ENCODE data around the gene AADACL2.

AADACL2 gene, protein sequence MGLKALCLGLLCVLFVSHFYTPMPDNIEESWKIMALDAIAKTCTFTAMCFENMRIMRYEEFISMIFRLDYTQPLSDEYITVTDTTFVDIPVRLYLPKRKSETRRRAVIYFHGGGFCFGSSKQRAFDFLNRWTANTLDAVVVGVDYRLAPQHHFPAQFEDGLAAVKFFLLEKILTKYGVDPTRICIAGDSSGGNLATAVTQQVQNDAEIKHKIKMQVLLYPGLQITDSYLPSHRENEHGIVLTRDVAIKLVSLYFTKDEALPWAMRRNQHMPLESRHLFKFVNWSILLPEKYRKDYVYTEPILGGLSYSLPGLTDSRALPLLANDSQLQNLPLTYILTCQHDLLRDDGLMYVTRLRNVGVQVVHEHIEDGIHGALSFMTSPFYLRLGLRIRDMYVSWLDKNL

DNA sequence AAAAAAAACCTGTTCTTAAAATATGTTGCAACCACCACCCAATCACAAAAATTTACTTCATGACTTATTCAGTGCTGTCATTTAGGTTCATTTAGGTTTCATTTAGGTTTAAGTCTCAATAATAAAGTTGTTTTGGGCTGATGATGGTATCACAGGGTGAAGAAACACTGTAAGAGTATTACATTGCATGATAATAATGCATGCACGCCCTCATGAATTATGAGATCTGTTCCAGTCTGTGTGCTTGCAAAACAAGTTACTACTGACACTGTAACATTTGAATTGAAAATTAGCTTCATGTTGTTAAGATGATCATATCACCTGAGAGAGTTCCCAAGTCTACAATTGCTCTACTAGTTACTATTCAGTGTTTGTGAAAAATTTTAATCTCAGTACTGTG lies at the start of gene AADACL2:
AADACL2 (plus strand) TSS at position 315 of the 400 bp plus-strand sequence. CDS start 109 bp downstream, outside the sequence.
- H3K4me1 Mint-ChIP-seq, result no peaks in the 10 kb centered on the region
- H3K36me3 Mint-ChIP-seq, result no peaks in the 10 kb centered on the region
- DNase-seq (no peak), ATAC-seq (replicated peaks) (no peak)
- H3K9me3 Mint-ChIP-seq, result peaks cover 4 to 6% of the 10 kb centered on the region in 2 donors
- no peak within 1 kb of the TSS for H3K4me3 Mint-ChIP-seq
- H3K27me3 Mint-ChIP-seq, result no peaks in the 10 kb centered on the region
- H3K27ac Mint-ChIP-seq, result no peak within 1 kb of the TSS

DNA sequence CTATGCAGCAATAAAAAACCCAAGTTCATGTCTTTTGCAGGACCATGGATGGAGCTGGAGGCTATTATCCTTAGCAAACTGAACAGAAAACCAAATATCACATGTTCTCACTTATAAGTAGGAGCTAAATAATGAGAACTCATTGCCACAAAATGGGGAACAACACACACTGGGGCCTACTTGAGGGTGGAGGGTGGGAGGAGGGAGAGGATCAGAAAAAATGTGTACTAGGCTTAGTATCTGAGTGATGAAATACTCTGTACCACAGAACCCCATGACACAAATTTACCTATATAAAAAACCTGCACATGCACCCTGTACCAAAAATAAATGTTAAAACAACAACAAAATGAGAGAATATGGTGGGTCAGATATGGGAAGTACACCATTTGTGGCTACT lies 49.6 kb upstream of the AADACL2 start:
- Mint-ChIP-seq H3K36me3 (no peaks in the 10 kb centered on the region), H3K4me3 (no peak overlapping the region)
- no peak for ATAC-seq (replicated peaks)

DNA sequence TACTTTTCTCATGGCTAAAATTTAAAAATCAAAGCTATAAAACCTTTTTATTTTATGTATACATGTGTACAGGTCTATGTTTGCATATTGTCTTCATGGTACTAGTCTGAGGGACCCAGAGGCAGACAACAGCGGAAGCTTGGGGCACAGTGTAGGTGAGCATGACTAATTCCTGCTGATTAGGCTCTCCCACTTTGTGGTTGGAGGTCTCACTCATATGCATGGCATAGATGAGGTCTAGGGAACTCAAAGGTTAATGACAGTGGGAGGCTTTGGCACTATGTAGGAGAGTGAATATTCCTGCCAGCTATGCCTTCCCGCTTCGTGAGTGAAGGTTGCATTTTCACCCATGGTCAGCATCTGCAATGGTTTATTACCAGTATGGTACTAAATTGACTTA lies 47.5 kb upstream of the AADACL2 start:
- no peaks in the 10 kb centered on the region for H3K4me1 Mint-ChIP-seq

More for the DNA sequence above, 49.6 kb upstream of the AADACL2 start:
- Mint-ChIP-seq H3K9me3 (no peaks in the 10 kb centered on the region), H3K27me3 (no peaks in the 10 kb centered on the region), H3K4me1 (no peaks in the 10 kb centered on the region), H3K27ac (no peak overlapping the region)
- DNase-seq, result no peak

DNA sequence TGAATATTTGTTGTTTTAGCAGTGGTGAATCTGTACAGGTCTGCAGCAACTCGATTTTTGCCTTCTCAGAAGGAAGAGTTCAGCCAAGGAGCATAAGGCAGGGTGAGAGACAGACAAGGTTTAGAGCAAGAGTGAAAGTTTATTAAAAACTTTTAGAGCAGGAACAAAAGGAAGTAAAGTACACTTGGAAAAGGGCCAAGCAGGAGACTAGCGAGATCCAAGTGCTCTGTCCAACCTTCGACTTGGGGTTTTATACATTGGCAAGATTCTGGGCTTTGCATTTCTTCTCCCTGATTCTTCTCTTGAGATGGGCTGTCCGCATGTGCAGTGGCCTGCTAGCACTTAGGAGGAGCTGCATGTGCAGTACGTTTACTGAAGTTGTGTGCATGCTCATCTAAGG lies 46.7 kb upstream of the AADACL2 start:
- no peaks in the 10 kb centered on the region for H3K9me3 Mint-ChIP-seq
- ATAC-seq (replicated peaks), result no peak
- H3K36me3 Mint-ChIP-seq, result no peaks in the 10 kb centered on the region
- no peak overlapping the region for H3K27ac Mint-ChIP-seq
- DNase-seq, result no peak
- no peaks in the 10 kb centered on the region for H3K27me3 Mint-ChIP-seq
- H3K4me1 Mint-ChIP-seq, result no peaks in the 10 kb centered on the region
- no peak overlapping the region for H3K4me3 Mint-ChIP-seq

More for the DNA sequence above, 47.5 kb upstream of the AADACL2 start:
- Mint-ChIP-seq H3K4me3 (no peak overlapping the region), H3K9me3 (no peaks in the 10 kb centered on the region), H3K36me3 (no peaks in the 10 kb centered on the region), H3K27me3 (no peaks in the 10 kb centered on the region), H3K27ac (no peak overlapping the region)
- DNase-seq (no peak), ATAC-seq (replicated peaks) (no peak)

DNA sequence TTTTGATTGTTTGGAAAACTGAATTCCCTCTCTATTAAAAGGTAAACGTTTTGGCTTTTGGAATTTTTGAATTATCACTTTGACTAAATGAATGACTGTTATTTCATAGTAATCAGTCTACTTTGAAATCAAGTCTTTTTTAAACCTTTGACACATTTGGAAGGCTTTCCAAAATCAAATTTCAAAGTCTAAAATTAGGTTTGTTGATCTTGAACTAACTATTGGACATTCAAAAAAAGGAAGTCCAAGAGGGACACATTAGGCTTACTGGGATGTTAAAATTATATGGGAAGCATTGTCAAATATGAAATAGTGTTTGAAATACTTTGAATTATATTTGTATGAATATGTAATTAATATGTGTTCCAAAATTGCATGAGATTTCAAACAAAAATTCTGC lies 45.2 kb upstream of the AADACL2 start:
- Mint-ChIP-seq H3K4me1 (no peaks in the 10 kb centered on the region), H3K27ac (no peak overlapping the region), H3K36me3 (no peaks in the 10 kb centered on the region), H3K9me3 (no peaks in the 10 kb centered on the region), H3K27me3 (no peaks in the 10 kb centered on the region), H3K4me3 (no peak overlapping the region)
- DNase-seq, result no peak
- no peak for ATAC-seq (replicated peaks)

DNA sequence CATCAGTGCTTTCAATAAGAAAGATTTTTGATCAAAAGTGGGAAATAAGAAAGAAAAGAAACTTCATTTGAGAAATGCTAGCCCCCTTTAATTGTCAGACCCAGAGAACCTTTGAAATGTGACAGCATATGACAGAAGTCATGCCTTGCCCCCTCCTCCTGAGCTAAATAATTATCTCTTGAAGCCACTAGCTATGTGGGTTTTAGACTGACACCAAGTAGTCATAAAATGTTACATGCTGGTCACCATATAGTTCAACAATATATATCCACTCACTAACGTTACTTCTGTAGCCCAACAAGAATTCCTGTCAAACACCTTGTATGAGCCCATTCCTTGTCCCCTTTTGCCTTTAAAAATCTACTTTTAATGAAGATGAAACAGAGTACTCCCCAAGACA lies 43.1 kb upstream of the AADACL2 start:
- DNase-seq (no peak), ATAC-seq (replicated peaks) (no peak)
- Mint-ChIP-seq H3K4me3 (no peak overlapping the region), H3K4me1 (no peaks in the 10 kb centered on the region), H3K36me3 (no peaks in the 10 kb centered on the region), H3K27me3 (no peaks in the 10 kb centered on the region), H3K27ac (no peak overlapping the region), H3K9me3 (no peaks in the 10 kb centered on the region)

DNA sequence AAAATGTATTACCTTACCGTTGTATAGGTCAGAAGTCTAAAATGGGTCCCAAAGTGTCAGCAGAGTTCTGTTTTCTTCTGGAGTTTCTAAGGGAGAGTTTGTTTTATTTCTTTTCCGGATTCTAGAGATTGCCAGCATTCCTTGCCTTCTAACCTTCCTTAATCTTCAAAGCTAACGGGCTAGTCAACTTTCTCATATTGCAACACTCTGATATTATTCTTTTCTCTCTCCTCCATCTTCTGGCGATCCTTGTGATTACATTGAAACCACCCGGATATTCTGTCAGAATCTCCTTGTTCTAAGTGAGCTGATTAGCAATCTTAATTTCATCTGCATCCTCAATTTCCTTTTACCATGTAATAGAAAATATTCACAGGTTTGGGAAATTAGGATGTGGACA lies 36.2 kb upstream of the AADACL2 start:
- Mint-ChIP-seq H3K4me1 (no peaks in the 10 kb centered on the region), H3K9me3 (peaks cover 4 to 6% of the 10 kb centered on the region in 2 donors), H3K27me3 (no peaks in the 10 kb centered on the region), H3K4me3 (no peak overlapping the region), H3K36me3 (peaks cover 0 to 4% of the 10 kb centered on the region in 2 donors), H3K27ac (no peak overlapping the region)
- ATAC-seq (replicated peaks) (no peak), DNase-seq (no peak)

DNA sequence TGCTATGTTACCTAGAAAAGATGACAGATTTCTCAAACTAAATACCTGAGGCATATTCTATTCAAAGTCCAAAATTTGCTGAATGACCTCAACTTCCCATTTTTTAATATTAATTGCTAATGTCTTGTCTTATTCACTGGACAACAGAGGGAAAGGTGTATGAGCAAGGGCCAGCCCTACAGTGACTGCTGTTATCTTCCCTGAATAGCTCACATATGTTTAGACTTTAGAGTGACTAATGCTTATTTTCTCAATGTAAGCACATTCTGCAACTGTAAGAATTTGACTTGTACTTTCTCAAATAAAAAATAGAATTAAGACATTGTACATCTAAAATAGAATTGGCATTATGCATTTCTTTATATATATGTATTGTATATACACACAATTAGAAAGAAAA lies 26.5 kb upstream of the AADACL2 start:
- Mint-ChIP-seq H3K4me1 (no peaks in the 10 kb centered on the region), H3K9me3 (peaks cover 6 to 7% of the 10 kb centered on the region in 2 donors), H3K36me3 (no peaks in the 10 kb centered on the region), H3K27me3 (peaks cover 0 to 5% of the 10 kb centered on the region in 2 donors), H3K4me3 (no peak overlapping the region), H3K27ac (no peak overlapping the region)
- no peak for ATAC-seq (replicated peaks)
- DNase-seq, result no peak

DNA sequence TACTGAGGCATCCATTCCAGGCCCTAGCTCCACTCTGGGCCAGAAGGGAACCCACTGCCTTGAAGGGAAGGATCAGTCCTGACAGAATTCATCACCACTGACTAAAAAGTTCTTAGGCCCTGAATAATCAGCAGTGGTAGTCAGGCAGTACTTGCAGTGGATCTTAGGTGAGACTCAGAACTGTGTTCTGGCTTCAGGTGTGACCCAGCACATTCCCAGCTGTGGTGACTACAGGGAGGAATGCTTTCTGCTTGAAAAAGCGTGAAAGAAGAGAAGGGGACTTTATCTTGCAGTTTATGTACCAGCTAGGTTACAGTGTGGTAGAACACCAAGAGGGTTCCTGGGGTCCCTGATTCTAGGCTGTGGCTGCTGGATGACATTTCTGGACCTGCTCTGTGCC lies 24.9 kb upstream of the AADACL2 start:
- Mint-ChIP-seq H3K9me3 (peaks cover 10 to 15% of the 10 kb centered on the region in 2 donors), H3K4me3 (no peak overlapping the region), H3K4me1 (no peaks in the 10 kb centered on the region)

DNA sequence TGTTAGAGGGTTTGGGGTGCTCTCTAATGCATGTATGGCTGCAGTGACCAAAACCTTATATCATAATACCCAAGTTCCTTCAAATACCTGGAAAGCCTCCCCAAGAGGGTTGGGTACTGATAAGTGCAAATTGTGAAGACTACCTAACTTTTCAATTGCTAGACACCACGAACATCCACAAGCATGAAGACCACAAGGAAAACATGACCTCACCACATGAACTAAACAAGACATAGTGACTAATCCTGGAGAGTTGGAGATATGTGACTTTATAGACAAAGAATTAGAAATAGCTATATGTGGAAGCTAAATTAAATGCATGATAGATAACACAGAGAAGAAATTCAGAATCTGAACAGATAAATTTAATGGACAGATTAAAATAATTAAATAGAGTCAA lies 23.9 kb upstream of the AADACL2 start:
- Mint-ChIP-seq H3K27ac (no peak overlapping the region), H3K27me3 (peaks cover 0 to 5% of the 10 kb centered on the region in 2 donors), H3K36me3 (peaks cover 0 to 3% of the 10 kb centered on the region in 2 donors), H3K4me3 (no peak overlapping the region), H3K4me1 (no peaks in the 10 kb centered on the region), H3K9me3 (peaks cover 10 to 15% of the 10 kb centered on the region in 2 donors)
- DNase-seq (no peak), ATAC-seq (replicated peaks) (no peak)

More for the DNA sequence above, 24.9 kb upstream of the AADACL2 start:
- DNase-seq (no peak), ATAC-seq (replicated peaks) (no peak)
- Mint-ChIP-seq H3K36me3 (peaks cover 0 to 3% of the 10 kb centered on the region in 2 donors), H3K27me3 (peaks cover 0 to 5% of the 10 kb centered on the region in 2 donors), H3K27ac (no peak overlapping the region)

DNA sequence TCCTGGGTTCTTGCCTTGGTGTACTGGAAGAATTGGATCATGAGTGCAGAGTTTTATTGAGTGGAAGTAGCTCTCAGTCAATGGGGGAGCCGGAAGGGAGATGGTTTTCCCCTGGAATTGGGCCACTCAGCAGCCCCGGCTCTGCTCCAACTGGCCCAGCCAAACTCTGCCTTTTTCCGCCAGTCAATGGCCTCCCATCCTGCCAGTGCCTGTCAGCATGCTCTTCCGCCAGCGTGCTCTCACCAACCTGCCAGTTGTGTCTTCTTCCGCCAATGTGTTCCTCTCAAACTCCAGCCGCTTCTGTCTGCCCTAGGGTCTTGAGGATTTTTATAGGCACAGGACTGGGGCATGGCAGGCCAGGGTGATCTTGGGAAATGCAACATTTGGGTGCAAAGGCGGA lies 12.4 kb upstream of the AADACL2 start:
- no peak overlapping the region for H3K4me3 Mint-ChIP-seq
- peaks cover 0 to 7% of the 10 kb centered on the region in 2 donors for H3K27me3 Mint-ChIP-seq
- no peak for DNase-seq
- H3K9me3 Mint-ChIP-seq, result peaks cover 10 to 11% of the 10 kb centered on the region in 2 donors
- ATAC-seq (replicated peaks), result no peak
- H3K36me3 Mint-ChIP-seq, result peaks cover 0 to 1% of the 10 kb centered on the region in 2 donors
- H3K27ac Mint-ChIP-seq, result no peak overlapping the region
- no peaks in the 10 kb centered on the region for H3K4me1 Mint-ChIP-seq

DNA sequence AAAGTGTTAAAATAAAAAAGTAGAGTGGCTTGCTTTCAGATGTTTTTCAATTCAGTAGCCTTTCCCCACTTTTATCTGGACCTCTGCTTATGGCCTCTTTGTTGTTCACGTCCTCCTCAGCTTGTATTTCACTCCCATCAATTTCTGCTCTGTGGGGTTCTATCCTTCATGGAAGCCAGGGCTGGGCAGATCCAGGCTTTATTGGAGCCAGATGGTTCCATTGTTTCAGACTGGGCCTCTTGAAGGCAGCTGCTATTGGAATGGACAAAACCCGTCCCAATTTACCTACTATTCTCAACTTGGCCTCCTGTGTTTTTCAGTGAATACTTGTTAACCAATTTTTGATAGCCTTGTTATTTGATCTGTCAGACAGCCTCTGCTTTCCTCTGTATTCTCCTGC lies 10.9 kb upstream of the AADACL2 start:
- peaks cover 0 to 7% of the 10 kb centered on the region in 2 donors for H3K27me3 Mint-ChIP-seq
- ATAC-seq (replicated peaks), result no peak
- peaks cover 8 to 9% of the 10 kb centered on the region in 2 donors for H3K9me3 Mint-ChIP-seq
- no peaks in the 10 kb centered on the region for H3K4me1 Mint-ChIP-seq
- H3K36me3 Mint-ChIP-seq, result peaks cover 0 to 1% of the 10 kb centered on the region in 2 donors
- no peak for DNase-seq
- H3K4me3 Mint-ChIP-seq, result no peak overlapping the region
- no peak overlapping the region for H3K27ac Mint-ChIP-seq

DNA sequence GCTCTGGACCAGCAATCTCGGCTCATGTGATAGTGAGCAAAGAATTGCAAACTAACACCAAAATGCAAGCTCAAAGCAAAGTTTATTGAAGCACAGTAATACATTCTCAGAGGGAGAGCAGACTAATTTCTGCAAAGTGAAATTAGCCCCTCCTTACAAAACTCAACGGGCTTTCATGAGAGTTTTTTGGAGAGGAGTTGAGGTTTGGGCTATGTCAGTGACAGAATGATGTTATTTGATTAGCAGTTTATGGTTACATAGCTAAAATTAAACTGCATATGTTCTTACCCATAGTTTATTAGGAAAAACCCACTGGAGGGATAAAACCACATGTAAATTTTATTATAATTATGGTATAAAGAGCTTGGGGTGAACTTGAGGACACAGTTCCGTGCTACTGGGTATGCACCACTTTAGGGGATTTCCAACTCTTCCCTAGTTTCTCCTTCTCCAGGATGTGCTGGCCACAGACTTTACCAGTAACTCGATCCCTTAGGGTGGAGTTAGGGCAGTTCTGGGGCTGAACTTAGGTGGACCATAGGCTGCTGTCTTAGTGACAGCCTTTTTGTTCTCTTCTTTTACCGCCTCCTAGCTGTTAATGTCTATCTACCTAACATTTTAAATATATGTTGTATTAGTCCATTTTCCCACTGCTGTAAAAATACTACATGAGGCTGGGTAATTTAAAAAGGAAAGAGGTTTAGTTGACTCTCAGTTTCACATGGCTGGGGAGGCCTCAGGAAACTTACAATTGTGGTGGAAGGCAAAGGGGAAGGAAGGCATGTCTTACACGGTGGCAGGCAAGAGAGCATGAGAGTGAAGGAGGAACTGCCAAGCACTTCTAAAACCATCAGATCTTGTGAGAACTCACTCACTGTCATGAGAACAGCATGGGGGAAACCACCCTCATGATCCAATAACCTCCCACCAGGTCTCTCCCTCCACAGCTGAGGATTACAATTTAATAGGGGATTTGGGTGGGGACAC lies 8.9 kb upstream of the AADACL2 start:
- Mint-ChIP-seq H3K4me1 (no peaks in the 10 kb centered on the region), H3K27ac (no peak overlapping the region), H3K9me3 (peaks cover 8 to 9% of the 10 kb centered on the region in 2 donors), H3K27me3 (peaks cover 0 to 7% of the 10 kb centered on the region in 2 donors), H3K4me3 (no peak overlapping the region), H3K36me3 (peaks cover 0 to 1% of the 10 kb centered on the region in 2 donors)
- no peak for ATAC-seq (replicated peaks)
- no peak for DNase-seq

DNA sequence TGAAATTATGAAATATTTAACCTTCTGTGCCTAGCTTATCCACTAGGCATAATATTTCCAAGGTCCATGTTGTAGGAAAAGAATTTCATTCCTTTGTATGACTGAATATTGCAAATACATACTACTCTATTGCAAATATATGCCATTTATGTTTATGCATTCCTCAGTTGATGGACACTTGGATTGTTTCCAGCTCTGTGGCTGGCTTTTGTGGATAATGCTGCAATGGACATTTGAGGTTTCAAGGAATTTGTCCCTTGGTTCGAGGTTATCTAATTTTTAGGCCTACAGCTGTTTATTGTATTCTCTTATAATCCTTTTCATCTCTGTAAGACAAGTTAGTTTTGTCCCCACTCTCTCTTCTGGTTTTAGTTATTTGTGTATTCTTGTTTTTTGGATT lies 7.7 kb upstream of the AADACL2 start:
- Mint-ChIP-seq H3K36me3 (peaks cover 0 to 1% of the 10 kb centered on the region in 2 donors), H3K27ac (no peak overlapping the region), H3K4me3 (no peak overlapping the region), H3K9me3 (peaks cover 8 to 12% of the 10 kb centered on the region in 2 donors), H3K27me3 (peaks cover 0 to 7% of the 10 kb centered on the region in 2 donors), H3K4me1 (no peaks in the 10 kb centered on the region)
- DNase-seq, result no peak
- ATAC-seq (replicated peaks), result no peak
